ENCODE results near the gene NRIP1.
A peak's percentile ranks its signal among the peaks of the same experiment; 100 is the strongest.

Gene NRIP1

GRCh38 chr21:15064576-15065391 lies at the start of gene NRIP1:
Gene NRIP1, minus strand, starts transcription at chr21:15065000. Its CDS starts 96,808 bp downstream, at chr21:14968192.
- DNase-seq = peak; percentile 75 to 79

DNA sequence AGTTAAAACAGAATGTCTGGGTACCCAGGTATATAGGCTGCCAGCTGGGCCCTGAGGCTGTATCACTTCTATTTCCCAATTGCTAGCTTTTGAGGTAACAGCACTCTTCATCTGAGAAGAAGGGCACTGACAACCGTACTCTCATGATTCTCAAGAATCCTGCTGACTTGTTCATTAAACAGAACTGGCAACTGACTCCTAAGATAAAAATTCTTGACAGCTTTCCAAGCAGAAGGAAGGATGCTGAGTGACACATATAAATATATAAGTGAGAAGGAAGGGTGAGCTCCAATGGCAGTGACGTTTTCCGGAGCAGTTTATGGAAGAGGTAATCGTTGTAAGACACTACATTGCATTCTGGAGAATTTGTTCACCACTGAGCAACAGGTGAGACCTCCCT lies 48.1 kb upstream of the NRIP1 start:
- DNase-seq = no peak

- DNase-seq = no peak
These were observed 44.0 kb upstream of the NRIP1 start for GRCh38 chr21:15108801-15109200.

DNA sequence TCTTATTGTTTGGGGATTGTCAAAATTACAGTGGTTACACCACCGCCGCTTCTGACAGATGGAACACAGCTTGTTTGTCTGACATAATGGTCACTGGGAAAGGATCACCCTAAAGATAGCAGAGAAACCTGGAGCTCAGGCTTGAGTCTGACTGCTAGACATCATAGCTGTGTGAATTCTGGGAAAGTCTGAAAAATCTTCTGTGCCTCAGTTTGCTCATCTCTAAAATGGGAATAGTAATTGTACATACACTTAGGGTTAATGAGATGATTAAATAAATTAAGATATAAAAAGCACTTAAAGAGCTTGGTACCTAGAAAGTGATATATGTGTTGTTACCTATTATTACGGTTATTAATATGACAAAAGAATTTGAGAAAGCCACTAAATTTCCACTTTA lies 39.7 kb upstream of the NRIP1 start:
- no peak for DNase-seq

DNA sequence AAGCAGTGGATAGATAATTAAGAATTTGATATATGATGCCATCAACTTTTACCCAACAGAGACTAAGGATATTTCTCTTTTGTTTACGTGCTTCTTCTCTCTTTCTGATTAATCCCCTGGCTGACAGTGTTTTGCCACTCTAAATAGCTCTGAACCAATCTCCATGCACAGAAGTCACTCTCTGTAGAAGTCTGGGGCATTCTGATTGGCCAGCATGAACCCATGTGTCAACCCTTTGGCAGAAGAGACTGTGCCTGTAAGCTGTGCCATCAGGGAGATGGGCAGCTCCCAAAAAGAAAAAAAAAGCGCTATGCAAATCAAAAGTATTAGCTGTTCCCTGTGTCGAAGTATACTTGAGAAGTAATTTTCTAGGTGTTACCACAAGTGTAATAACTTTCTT lies 34.1 kb upstream of the NRIP1 start:
- no peak for DNase-seq

DNA sequence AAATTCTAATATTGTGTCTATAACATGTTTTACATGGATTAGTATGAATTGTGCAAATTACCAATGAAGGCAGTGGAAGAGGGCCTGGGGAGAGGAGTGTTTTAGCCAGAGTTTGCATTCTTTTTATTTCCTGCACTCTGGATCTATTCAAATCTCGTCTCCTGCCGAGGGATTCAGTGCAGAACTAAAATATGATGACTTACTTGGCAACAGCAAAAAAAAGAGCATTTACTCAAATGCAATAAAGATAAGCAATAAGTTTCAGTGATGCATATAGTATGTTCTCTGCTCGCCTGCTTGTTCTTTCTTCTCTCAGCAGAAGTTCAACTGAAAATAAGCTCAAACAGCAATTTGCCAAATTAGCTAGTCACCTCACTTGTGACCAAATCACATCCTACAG lies 33.4 kb upstream of the NRIP1 start:
- DNase-seq = no peak

- DNase-seq = no peak
These were observed 32.8 kb upstream of the NRIP1 start for GRCh38 chr21:15097580-15097979.

DNA sequence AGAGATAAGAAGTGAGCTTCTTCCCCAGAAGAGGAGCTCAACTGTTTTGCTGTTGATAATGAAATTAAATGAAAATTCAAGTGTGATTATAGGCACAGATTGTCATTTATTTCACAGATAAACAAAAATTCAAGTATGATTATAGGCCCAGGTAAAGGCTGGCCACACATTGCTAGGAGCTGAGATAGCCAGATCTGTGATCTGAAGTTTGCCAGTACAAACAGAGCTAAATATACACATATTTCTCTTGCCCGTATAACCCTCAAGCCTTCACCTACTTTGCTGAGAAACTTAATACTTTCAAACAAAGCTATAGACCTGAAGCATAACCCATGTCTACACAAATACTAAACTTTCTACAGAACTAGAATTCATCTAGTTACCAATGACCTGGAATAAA lies 31.3 kb upstream of the NRIP1 start:
- no peak for DNase-seq

DNA sequence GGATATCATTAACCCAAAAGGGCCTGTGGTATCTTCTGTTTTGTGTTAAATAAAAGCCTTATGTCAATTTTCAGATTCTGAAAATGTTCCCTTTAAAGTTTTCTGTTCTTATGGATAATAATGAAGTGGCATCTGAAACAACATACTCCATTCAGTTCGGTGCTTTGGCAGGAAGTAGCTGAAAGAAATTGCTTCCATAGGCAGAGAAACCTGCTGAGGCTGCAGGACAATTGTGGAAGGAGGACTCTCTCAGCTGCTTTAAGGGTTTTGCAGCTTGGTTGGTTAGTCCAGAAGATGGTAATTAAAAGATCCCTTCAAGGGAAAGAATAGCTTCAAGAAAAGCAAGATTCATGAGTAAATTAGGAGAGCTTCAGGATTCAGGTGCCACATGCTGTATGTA lies 30.5 kb upstream of the NRIP1 start:
- DNase-seq = no peak

GRCh38 chr21:15094706-15095105 lies 29.9 kb upstream of the NRIP1 start:
- DNase-seq = no peak

DNA sequence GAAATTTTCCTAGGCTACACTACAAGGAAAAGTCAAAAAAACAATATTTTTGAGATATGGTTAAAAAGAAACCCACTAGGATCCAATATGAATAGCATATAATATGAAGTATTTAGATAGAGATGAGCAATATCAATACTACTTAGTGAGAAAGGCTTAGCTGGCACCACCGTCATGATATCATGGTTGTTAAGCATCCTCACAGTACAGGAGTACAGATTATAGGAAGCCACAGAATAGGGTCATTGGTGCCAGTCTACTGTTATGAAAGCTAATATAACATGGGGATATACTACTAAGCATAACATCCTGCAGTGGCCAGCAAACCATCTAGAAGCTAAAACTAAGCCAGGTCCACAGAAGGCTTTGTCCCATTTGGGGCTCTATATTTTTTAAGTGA lies 28.4 kb upstream of the NRIP1 start:
- no peak for DNase-seq

GRCh38 chr21:15092745-15093144 lies 27.9 kb upstream of the NRIP1 start:
- no peak for DNase-seq

GRCh38 chr21:15090390-15090789 lies 25.6 kb upstream of the NRIP1 start:
- no peak for DNase-seq

- DNase-seq = no peak
These were observed 23.7 kb upstream of the NRIP1 start for GRCh38 chr21:15088488-15088887.

- no peak for DNase-seq
These were observed 19.9 kb upstream of the NRIP1 start for GRCh38 chr21:15084668-15085067.

DNA sequence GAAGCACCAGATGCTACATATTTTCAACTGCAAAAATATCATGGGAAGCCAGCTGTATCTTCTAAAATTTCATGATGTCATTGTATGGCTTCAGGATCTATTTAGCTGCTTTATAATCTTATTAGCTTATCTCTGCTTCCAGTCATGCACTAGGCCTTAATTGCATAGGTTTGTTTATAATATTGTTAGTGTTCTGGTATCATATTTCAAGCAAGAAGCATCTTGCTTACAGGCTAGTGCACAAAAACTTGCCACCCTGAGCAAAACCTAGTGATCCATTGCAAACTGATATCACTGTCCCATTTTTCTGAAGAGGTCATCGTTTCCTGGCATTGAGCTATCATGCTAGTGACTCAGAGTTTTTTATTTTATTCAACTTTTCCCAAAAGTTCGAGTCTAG lies 15.7 kb upstream of the NRIP1 start:
- no peak for DNase-seq

GRCh38 chr21:15079269-15079668 lies 14.5 kb upstream of the NRIP1 start:
- no peak for DNase-seq

GRCh38 chr21:15078180-15078579 lies 13.4 kb upstream of the NRIP1 start:
- DNase-seq = no peak

DNA sequence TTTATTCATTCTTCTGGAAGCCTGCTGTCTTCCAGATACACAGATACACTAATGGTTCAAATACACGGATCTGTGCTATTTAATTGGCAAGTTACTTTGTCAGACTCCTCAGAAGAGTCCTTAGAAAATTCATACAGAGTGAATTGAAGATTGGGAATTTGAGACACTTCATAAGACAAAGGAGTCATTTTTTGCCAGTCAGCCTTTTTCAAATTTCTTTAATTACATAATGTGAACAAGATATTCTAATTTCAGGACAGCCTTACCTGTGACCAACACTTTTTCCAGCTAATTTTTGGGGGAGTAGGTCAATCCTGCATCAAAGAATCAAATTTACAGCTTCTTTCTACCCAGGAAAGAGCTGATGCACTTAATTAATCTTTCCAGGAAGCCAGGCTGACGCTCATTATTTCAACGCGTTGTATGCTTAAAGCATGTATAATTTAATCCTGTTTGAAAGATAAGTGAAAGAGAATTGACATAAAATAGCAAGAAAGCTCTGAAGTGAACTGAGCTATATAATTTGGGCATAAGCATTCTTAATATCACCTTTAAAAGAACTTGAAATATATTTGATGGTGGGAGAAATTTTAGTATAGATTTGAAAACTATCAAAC lies 12.8 kb upstream of the NRIP1 start:
- no peak for DNase-seq

GRCh38 chr21:15076730-15077129 lies 11.9 kb upstream of the NRIP1 start:
- no peak for DNase-seq

GRCh38 chr21:15071009-15071408 lies 6.2 kb upstream of the NRIP1 start:
- no peak for DNase-seq

- no peak for DNase-seq
These were observed 1.3 kb upstream of the NRIP1 start for GRCh38 chr21:15066123-15066575.

GRCh38 chr21:15065392-15066122 lies 757 bp upstream of the NRIP1 start:
- peak; percentile 60 to 72 for DNase-seq

All from stimulated activated CD4-positive, alpha-beta T cell treated with anti-CD3 and anti-CD28 coated beads, Interleukin-4, amount 100 ng/mL, for 4 hours (primary cell).